Heart right ventricle (tissue), 16 donors: Measurements from ENCODE around the gene RNF227. TPM values are rescaled to one million over a fixed set of nuclear protein-coding genes. Genes with fewer than 3 reads are reported as not detected.

ENCODE experiments used
- ATAC-seq, 8 donors: fragments of 200-7000 bp; cut with Tn5 transposase; one replicate each; pipeline ENCODE4 v1.9.1; 2020; ENCODE audit warnings: mild to moderate bottlenecking in 8 of 8, moderate library complexity in 8 of 8, moderate number of reproducible peaks in 1 of 8
- DNase-seq, 2 donors: peaks; one replicate each; pipeline ENCODE4 v3.0.0-alpha.2; 2020
- H3K27ac ChIP-seq, 10 donors: fragments of 200-600 bp; sonication (generic) in 2 of 10; one replicate each; pipeline versions ENCODE4 v1.5.0 to v1.8.0; 2020 to 2022; ENCODE audit warnings: mild to moderate bottlenecking in 3 of 10
- H3K27me3 ChIP-seq, 7 donors: fragments of 200-600 bp; one replicate each; pipeline ENCODE4 v1.8.0; 2021 to 2022; ENCODE audit warnings: mild to moderate bottlenecking in 2 of 7
- H3K36me3 ChIP-seq, 9 donors: fragments of 200-600 bp; sonication (generic) in 1 of 9; one replicate each; pipeline versions ENCODE4 v1.5.0 to v1.8.0; 2020 to 2022; ENCODE audit warnings: mild to moderate bottlenecking in 2 of 9
- H3K4me1 ChIP-seq, 9 donors: fragments of 200-600 bp; sonication (generic) in 1 of 9; one replicate each; pipeline versions ENCODE4 v1.5.0 to v1.8.0; 2020 to 2022; ENCODE audit warnings: mild to moderate bottlenecking in 4 of 9
- H3K4me3 ChIP-seq, 10 donors: fragments of 200-600 bp; sonication (generic) in 2 of 10; one replicate each; pipeline versions ENCODE4 v1.5.0 to v1.8.0; 2020 to 2022; ENCODE audit warnings: mild to moderate bottlenecking in 7 of 10, moderate library complexity in 2 of 10
- H3K9me3 ChIP-seq, 11 donors: fragments of 200-600 bp in 10 of 11; sonication (generic) in 2 of 11; one replicate each; pipeline versions ENCODE4 v1.5.0 to v1.8.0; 2013 to 2022; ENCODE audit warnings: mild to moderate bottlenecking in 2 of 11, control low read depth in 1 of 11, moderate library complexity in 1 of 11
- CTCF ChIP-seq, 9 donors: fragments of 200-600 bp; sonication (generic) in 2 of 9; IDR thresholded peaks; one replicate each; pipeline versions ENCODE4 v1.5.0 to v1.8.0; 2021 to 2022; ENCODE audit warnings: antibody characterized with exemption in 9 of 9, mild to moderate bottlenecking in 5 of 9, moderate library complexity in 1 of 9
- WGBS, 2 donors: extraction: QIAGEN DNeasy Blood & Tissue Kit; methylation state at CpG; one replicate each; pipeline ENCODE4 v1.1.7; 2013; ENCODE audit warnings: inconsistent platforms in 1 of 2; 5-methylcytosine and 5-hydroxymethylcytosine counted together
- intact Hi-C, 10 donors: fragments of 100-400 bp; cut with DNase I; formaldehyde crosslinking; loops; one replicate each; pipeline versions ENCODE4 v1.11.1 to v1.14.2; 2022
- polyA plus RNA-seq, 2 donors: library from polyadenylated mRNA; stranded (reverse); fragments of 200-250 nt; gene quantifications; one replicate each; pipeline ENCODE4 v1.2.3, GENCODE V29; 2013
- total RNA-seq, 10 donors: library from RNA; stranded (reverse); fragmentation: NEBNext Ultra II Directional in 3 of 10; extraction: Animal tissue kit (Norgen Biotek cat#: 25700) in 3 of 10; gene quantifications; one replicate each; pipeline versions ENCODE4 v1.2.1 to v1.2.4, GENCODE V29; 2021 to 2023
- donor health status: Arrhythmogenic right ventricular cardiomyopathy.
- donor health status: ischemic (EF 13 %, LVEDD 7.1; RV severe dilation, severe dysfunction).
- donor health status: healthy with polysubstance abuse.
- donor health status: DM: no; HTN: yes; CAD: no.
- donor health status: DM: no; HTN: no; CAD: no.
- donor health status: ischemic (EF 25% LVEDD 6.9; RV normal size, moderate dysfunction).
- donor health status: ischemic (EF 25% LVEDD 5.7; RV mildly dilated, moderate dysfunction).
- donor health status: healthy.
- donor health status: DM: yes; HTN: yes; CAD: no.
- donor health status: Ischemic cardiomyopathy.
- donor health status: ischemic (EF 35%, LVEDD 5.7; RV mildly dilated, moderate dysfunction).
- donor health status: nonischemic (EF 11% LVEDD 7.7; RV severe dilation, severe dysfunction).
- donor health status: DM: yes; HTN: yes; CAD: no.
- donor health status: PGD.
- donor health status: ischemic (EF 29% LVEDD 5.4; RV normal size, mild dysfunction).
- donor health status: nonischemic (EF 23%, LVEDD 6.1; RV moderate dilation, normal function).

RNF227 gene
- total and polyA plus RNA-seq, 12 donors: 0.15 to 1.9 (median 0.93) TPM

GRCh38 chr17:7922845-7923628, 6.9 kb upstream of the RNF227 start:
- no peaks in the 10 kb centered on the region for H3K36me3 ChIP-seq
- DNase-seq (peak; percentile 88 to 93), ATAC-seq (peak; percentile 88 to 97 (median 95))
- TF ChIP-seq CTCF (IDR thresholded peaks at IDR 0.05): peak in 3 of 9 donors; percentile 15 to 32 (median 20)
- peaks cover 0 to 15% (median 12%) of the 10 kb centered on the region in 9 donors for H3K4me1 ChIP-seq
- H3K27me3 ChIP-seq: no peaks in the 10 kb centered on the region
- intact Hi-C loops: no loop called here
- peak overlapping the region; percentile 37 to 61 (median 53) for H3K4me3 ChIP-seq
- H3K9me3 ChIP-seq: no peaks in the 10 kb centered on the region
- WGBS, 2 donors: 19 to 20% methylated on average over 45 of the region's 45 CpGs
- H3K27ac ChIP-seq: peak overlapping the region in 9 of 10 donors; percentile 41 to 88 (median 67)

GRCh38 chr17:7922269-7922844, 6.3 kb upstream of the RNF227 start:
- no peaks in the 10 kb centered on the region for H3K27me3 ChIP-seq
- peak in 3 of 8 donors; percentile 10 to 39 (median 30) for ATAC-seq
- WGBS, 2 donors: 29 to 33% methylated on average over 16 of the region's 16 CpGs
- peaks cover 0 to 15% (median 12%) of the 10 kb centered on the region in 9 donors for H3K4me1 ChIP-seq
- intact Hi-C loops: no loop called here
- no peaks in the 10 kb centered on the region for H3K9me3 ChIP-seq
- H3K27ac ChIP-seq: peak overlapping the region in 9 of 10 donors; percentile 41 to 88 (median 67)
- no peaks in the 10 kb centered on the region for H3K36me3 ChIP-seq
- DNase-seq: no peak
- no peak for TF ChIP-seq CTCF (IDR thresholded peaks at IDR 0.05)
- peak overlapping the region; percentile 37 to 61 (median 53) for H3K4me3 ChIP-seq

- intact Hi-C loops: loop anchor here in 5 of 10 donors (2.0 to 10.0 kb wide), 5 partner anchors 60 to 172 kb away; partner anchors contain the start of genes CYB5D1 (in 1 of the 5), NAA38 (in 1 of the 5) and TMEM88 (in 1 of the 5)
- peak overlapping the region in 5 of 10 donors; percentile 58 to 93 (median 66) for H3K4me3 ChIP-seq
- 61 to 66% methylated on average over 2 of the region's 2 CpGs for WGBS, 2 donors
- DNase-seq (no peak), ATAC-seq (no peak)
- peak overlapping the region in 9 of 10 donors; percentile 90 to 98 (median 92) for H3K27ac ChIP-seq
- H3K36me3 ChIP-seq: peaks cover 0 to 8% (median 0%) of the 10 kb centered on the region in 9 donors
- peaks cover 3 to 35% (median 26%) of the 10 kb centered on the region in 9 donors for H3K4me1 ChIP-seq
- no peaks in the 10 kb centered on the region for H3K27me3 ChIP-seq
- no peak for TF ChIP-seq CTCF (IDR thresholded peaks at IDR 0.05)
- no peaks in the 10 kb centered on the region for H3K9me3 ChIP-seq
These were observed 719 bp upstream of the RNF227 start for GRCh38 chr17:7916808-7917207.

GRCh38 chr17:7916385-7916682, 245 bp upstream of the RNF227 start:
- no peak for DNase-seq
- no peak for ATAC-seq
- Histone ChIP-seq H3K36me3 (peaks cover 0 to 13% (median 0%) of the 10 kb centered on the region in 9 donors), H3K9me3 (no peaks in the 10 kb centered on the region), H3K4me3 (peak overlapping the region; percentile 49 to 93 (median 65)), H3K27me3 (no peaks in the 10 kb centered on the region), H3K27ac (peak overlapping the region; percentile 70 to 98 (median 92)), H3K4me1 (peaks cover 3 to 35% (median 26%) of the 10 kb centered on the region in 9 donors)
- 29 to 31% methylated on average over 12 to 15 of the region's 15 CpGs for WGBS, 2 donors
- no peak for TF ChIP-seq CTCF (IDR thresholded peaks at IDR 0.05)
- intact Hi-C loops: loop anchor here in 5 of 10 donors (2.0 to 10.0 kb wide), 5 partner anchors 59 to 172 kb away; partner anchors contain the start of genes CYB5D1 (in 1 of the 5), NAA38 (in 1 of the 5) and TMEM88 (in 1 of the 5)
